HepG2 (cell line): ENCODE measurements around the gene KMT2A. TPM values are rescaled to one million over a fixed set of nuclear protein-coding genes. Genes with fewer than 3 reads are reported as not detected.

Source experiments
- ADNP ChIP-seq: sonication (generic); formaldehyde crosslinking; IDR thresholded peaks from 2 replicates; pipeline ENCODE4 v1.4.0; 2020; ENCODE audit warnings: missing genetic modification reagents
- ARNT2 ChIP-seq: sonication (generic); formaldehyde crosslinking; IDR thresholded peaks from 2 replicates; pipeline ENCODE4 v1.8.0; 2022; ENCODE audit warnings: mild to moderate bottlenecking, low read depth, missing genetic modification reagents, moderate library complexity
- ATF7-NPFF ChIP-seq: sonication (generic); formaldehyde crosslinking; IDR thresholded peaks from 2 replicates; pipeline ENCODE4 v1.8.1; 2023; ENCODE audit warnings: mild to moderate bottlenecking, low read depth, missing genetic modification reagents, moderate library complexity
- GATAD1 ChIP-seq: IDR thresholded peaks from 2 replicates; pipeline ENCODE4 v1.6.1; 2016; ENCODE audit warnings: missing genetic modification reagents, missing compliant biosample characterization
- KAT8 ChIP-seq: IDR thresholded peaks from 2 replicates; pipeline ENCODE4 v1.6.1; 2016; ENCODE audit warnings: missing genetic modification reagents, missing compliant biosample characterization
- KDM3A ChIP-seq: IDR thresholded peaks from 2 replicates; pipeline ENCODE4 v1.6.1; 2018; ENCODE audit warnings: low read depth, missing compliant biosample characterization
- NBN ChIP-seq: fragments of 450-650 bp; conservative IDR thresholded peaks from 2 replicates; pipeline ENCODE4 v1.6.1; 2017
- RNF2 ChIP-seq: fragments of 450-650 bp; conservative IDR thresholded peaks from 2 replicates; pipeline ENCODE4 v1.6.1; 2016; ENCODE audit warnings: low read depth
- RXRA ChIP-seq: sonication (generic); formaldehyde crosslinking; IDR thresholded peaks from 2 replicates; pipeline ENCODE4 v1.5.1; 2020; ENCODE audit warnings: missing genetic modification reagents
- SATB2 ChIP-seq: sonication (generic); formaldehyde crosslinking; IDR thresholded peaks from 2 replicates; pipeline ENCODE4 v1.5.0; 2020; ENCODE audit warnings: missing genetic modification reagents
- SPEN ChIP-seq: sonication (generic); formaldehyde crosslinking; IDR thresholded peaks from 2 replicates; pipeline ENCODE4 v1.5.1; 2020; ENCODE audit warnings: low read depth, mild to moderate bottlenecking, missing genetic modification reagents
- SRSF9 ChIP-seq: fragments of 200-400 bp; formaldehyde crosslinking; IDR thresholded peaks from 2 replicates; pipeline ENCODE4 v1.6.1; 2018; ENCODE audit warnings: borderline replicate concordance, mild to moderate bottlenecking, low read depth, low read length; ENCODE audit not compliant: insufficient read depth, poor library complexity, severe bottlenecking
- TAF15 ChIP-seq: fragments of 200-400 bp; formaldehyde crosslinking; IDR thresholded peaks from one replicate; pipeline ENCODE4 v1.6.1; 2018; ENCODE audit warnings: mild to moderate bottlenecking, low read depth, low read length; ENCODE audit not compliant: poor library complexity, severe bottlenecking
- ZNF296 ChIP-seq: sonication (generic); formaldehyde crosslinking; conservative IDR thresholded peaks from 2 replicates; pipeline ENCODE4 v1.5.0; 2020; ENCODE audit warnings: mild to moderate bottlenecking, missing genetic modification reagents
- ZNF3 ChIP-seq: IDR thresholded peaks from 2 replicates; pipeline ENCODE4 v1.7.0; 2017; ENCODE audit warnings: inconsistent platforms
- ZNF468 ChIP-seq: sonication (generic); formaldehyde crosslinking; IDR thresholded peaks from 2 replicates; pipeline ENCODE4 v1.8.0; 2022; ENCODE audit warnings: mild to moderate bottlenecking, moderate library complexity, missing genetic modification reagents
- ZNF749 ChIP-seq: sonication (generic); formaldehyde crosslinking; IDR thresholded peaks from 2 replicates; pipeline ENCODE4 v1.8.0; 2022; ENCODE audit warnings: mild to moderate bottlenecking, missing genetic modification reagents, moderate library complexity, borderline replicate concordance
- ZNF781 ChIP-seq: sonication (generic); formaldehyde crosslinking; IDR thresholded peaks from 2 replicates; pipeline ENCODE4 v1.5.1; 2020; ENCODE audit warnings: borderline replicate concordance, mild to moderate bottlenecking, missing genetic modification reagents; ENCODE audit errors: not compliant biosample characterization
- ZNF792 ChIP-seq: IDR thresholded peaks from 2 replicates; pipeline ENCODE4 v1.6.1; 2016
- ZSCAN20 ChIP-seq: sonication (generic); formaldehyde crosslinking; IDR thresholded peaks from 2 replicates; pipeline ENCODE4 v1.4.0; 2020; ENCODE audit warnings: missing genetic modification reagents, mild to moderate bottlenecking, borderline replicate concordance
- ZSCAN25 ChIP-seq: sonication (generic); formaldehyde crosslinking; IDR thresholded peaks from 2 replicates; pipeline ENCODE4 v1.8.0; 2022; ENCODE audit warnings: mild to moderate bottlenecking, missing genetic modification reagents
- polyA plus RNA-seq, 8 experiments: library from polyadenylated mRNA; depleted of rRNA in 3 of 8; stranded (reverse) in 7 of 8; unstranded in 1 of 8; fragments of >200 nt; fragmentation: Illumina TruSeq in 4 of 8; extraction: Trizol in 4 of 8; gene quantifications; 2 replicates each; pipeline versions ENCODE4 v1.2.1 to v1.2.3, GENCODE V29; 2011 to 2016; ENCODE audit warnings: low read depth in 4 of 8, missing spikeins in 1 of 8, mixed read lengths in 1 of 8; ENCODE audit not compliant: insufficient read depth in 1 of 8
- total RNA-seq, 5 experiments: library from RNA; depleted of rRNA; stranded (reverse); fragments of >200 nt; fragmentation: Illumina TruSeq; extraction: Trizol; gene quantifications; 2 replicates each; pipeline ENCODE4 v1.2.3, GENCODE V29; 2016; ENCODE audit warnings: low read depth in 1 of 5
- TF ChIP-seq, protein P1 (sequence below): sonication (generic); formaldehyde crosslinking; IDR thresholded peaks from 2 replicates; pipeline ENCODE4 v1.5.0; 2020; ENCODE audit warnings: mild to moderate bottlenecking, missing genetic modification reagents
- TF ChIP-seq, protein P2 (sequence below): sonication (generic); formaldehyde crosslinking; IDR thresholded peaks from 2 replicates; pipeline ENCODE4 v1.4.0; 2020; ENCODE audit warnings: missing genetic modification reagents, mild to moderate bottlenecking, borderline replicate concordance
- TF ChIP-seq, protein P3 (sequence below): sonication (generic); formaldehyde crosslinking; conservative IDR thresholded peaks from 2 replicates; pipeline ENCODE4 v1.8.1; 2023; ENCODE audit warnings: missing genetic modification reagents

Gene KMT2A
- total and polyA plus RNA-seq, 2 of the 13 experiments (the other 11 are each of a cell fraction or from before 2014, with no cell fraction given), result 12.4 to 20.0 TPM

GRCh38 chr11:118435893-118436624 lies at the start of gene KMT2A (continued):
- TF ChIP-seq ZNF468 (CRISPR knock-in tag), result no peak
- TF ChIP-seq GATAD1 (CRISPR knock-in tag), result peak; percentile 59
- TF ChIP-seq ZNF749 (CRISPR knock-in tag), result peak; percentile 29; the same call in 1 of the 2 replicates
- no peak for TF ChIP-seq ZNF3 (CRISPR knock-in tag)
- no peak; the same call in 1 of the 2 replicates for TF ChIP-seq ZNF296 (CRISPR knock-in tag)
- TF ChIP-seq ARNT2 (CRISPR knock-in tag), result no peak
- no peak for TF ChIP-seq SRSF9
- TF ChIP-seq ADNP (CRISPR knock-in tag), result no peak
- TF ChIP-seq ZNF781 (CRISPR knock-in tag), result no peak
- TF ChIP-seq KAT8 (CRISPR knock-in tag), result peak; percentile 32; the same call in 1 of the 2 replicates
- TF ChIP-seq, protein P1, sequence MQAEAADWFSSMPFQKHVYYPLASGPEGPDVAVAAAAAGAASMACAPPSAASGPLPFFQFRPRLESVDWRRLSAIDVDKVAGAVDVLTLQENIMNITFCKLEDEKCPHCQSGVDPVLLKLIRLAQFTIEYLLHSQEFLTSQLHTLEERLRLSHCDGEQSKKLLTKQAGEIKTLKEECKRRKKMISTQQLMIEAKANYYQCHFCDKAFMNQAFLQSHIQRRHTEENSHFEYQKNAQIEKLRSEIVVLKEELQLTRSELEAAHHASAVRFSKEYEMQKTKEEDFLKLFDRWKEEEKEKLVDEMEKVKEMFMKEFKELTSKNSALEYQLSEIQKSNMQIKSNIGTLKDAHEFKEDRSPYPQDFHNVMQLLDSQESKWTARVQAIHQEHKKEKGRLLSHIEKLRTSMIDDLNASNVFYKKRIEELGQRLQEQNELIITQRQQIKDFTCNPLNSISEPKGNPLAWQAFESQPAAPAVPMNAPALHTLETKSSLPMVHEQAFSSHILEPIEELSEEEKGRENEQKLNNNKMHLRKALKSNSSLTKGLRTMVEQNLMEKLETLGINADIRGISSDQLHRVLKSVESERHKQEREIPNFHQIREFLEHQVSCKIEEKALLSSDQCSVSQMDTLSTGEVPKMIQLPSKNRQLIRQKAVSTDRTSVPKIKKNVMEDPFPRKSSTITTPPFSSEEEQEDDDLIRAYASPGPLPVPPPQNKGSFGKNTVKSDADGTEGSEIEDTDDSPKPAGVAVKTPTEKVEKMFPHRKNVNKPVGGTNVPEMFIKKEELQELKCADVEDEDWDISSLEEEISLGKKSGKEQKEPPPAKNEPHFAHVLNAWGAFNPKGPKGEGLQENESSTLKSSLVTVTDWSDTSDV (CRISPR knock-in tag), result no peak
- no peak for TF ChIP-seq ZNF792 (CRISPR knock-in tag)
- TF ChIP-seq SATB2 (CRISPR knock-in tag), result no peak
- TF ChIP-seq SPEN (CRISPR knock-in tag), result no peak
- TF ChIP-seq, protein P2, sequence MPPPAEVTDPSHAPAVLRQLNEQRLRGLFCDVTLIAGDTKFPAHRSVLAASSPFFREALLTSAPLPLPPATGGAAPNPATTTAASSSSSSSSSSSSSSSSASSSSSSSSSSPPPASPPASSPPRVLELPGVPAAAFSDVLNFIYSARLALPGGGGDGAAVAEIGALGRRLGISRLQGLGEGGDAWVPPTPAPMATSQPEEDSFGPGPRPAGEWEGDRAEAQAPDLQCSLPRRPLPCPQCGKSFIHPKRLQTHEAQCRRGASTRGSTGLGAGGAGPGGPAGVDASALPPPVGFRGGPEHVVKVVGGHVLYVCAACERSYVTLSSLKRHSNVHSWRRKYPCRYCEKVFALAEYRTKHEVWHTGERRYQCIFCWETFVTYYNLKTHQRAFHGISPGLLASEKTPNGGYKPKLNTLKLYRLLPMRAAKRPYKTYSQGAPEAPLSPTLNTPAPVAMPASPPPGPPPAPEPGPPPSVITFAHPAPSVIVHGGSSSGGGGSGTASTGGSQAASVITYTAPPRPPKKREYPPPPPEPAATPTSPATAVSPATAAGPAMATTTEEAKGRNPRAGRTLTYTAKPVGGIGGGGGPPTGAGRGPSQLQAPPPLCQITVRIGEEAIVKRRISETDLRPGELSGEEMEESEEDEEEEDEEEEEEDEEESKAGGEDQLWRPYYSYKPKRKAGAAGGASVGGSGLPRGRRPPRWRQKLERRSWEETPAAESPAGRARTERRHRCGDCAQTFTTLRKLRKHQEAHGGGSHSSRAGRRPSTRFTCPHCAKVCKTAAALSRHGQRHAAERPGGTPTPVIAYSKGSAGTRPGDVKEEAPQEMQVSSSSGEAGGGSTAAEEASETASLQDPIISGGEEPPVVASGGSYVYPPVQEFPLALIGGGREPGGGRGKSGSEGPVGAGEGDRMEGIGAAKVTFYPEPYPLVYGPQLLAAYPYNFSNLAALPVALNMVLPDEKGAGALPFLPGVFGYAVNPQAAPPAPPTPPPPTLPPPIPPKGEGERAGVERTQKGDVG (CRISPR knock-in tag), result no peak
- TF ChIP-seq RXRA (CRISPR knock-in tag), result peak; percentile 38; the same call in 1 of the 2 replicates
- TF ChIP-seq KDM3A (CRISPR knock-in tag), result peak; percentile 80
- TF ChIP-seq TAF15, result peak; percentile 92
- TF ChIP-seq ZSCAN20 (CRISPR knock-in tag), result no peak
- no peak for TF ChIP-seq NBN
- peak; percentile 85 for TF ChIP-seq ATF7-NPFF (CRISPR knock-in tag)
- no peak; the same call in 1 of the 2 replicates for TF ChIP-seq RNF2
- TF ChIP-seq, protein P3, sequence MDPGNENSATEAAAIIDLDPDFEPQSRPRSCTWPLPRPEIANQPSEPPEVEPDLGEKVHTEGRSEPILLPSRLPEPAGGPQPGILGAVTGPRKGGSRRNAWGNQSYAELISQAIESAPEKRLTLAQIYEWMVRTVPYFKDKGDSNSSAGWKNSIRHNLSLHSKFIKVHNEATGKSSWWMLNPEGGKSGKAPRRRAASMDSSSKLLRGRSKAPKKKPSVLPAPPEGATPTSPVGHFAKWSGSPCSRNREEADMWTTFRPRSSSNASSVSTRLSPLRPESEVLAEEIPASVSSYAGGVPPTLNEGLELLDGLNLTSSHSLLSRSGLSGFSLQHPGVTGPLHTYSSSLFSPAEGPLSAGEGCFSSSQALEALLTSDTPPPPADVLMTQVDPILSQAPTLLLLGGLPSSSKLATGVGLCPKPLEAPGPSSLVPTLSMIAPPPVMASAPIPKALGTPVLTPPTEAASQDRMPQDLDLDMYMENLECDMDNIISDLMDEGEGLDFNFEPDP (CRISPR knock-in tag), result no peak
- TF ChIP-seq ZSCAN25, result peak; percentile 80
